Endodermal cell (in vitro differentiated cells): ENCODE results near the gene EPS8L3. TPM values are rescaled to one million over a fixed set of nuclear protein-coding genes. Genes with fewer than 3 reads are reported as not detected.

Experiments
- DNase-seq: peaks from one replicate; pipeline ENCODE4 v3.0.0-alpha.2; 2017
- H3K27ac ChIP-seq: 2 replicates; pipeline ENCODE4 v1.5.1; 2013; ENCODE audit warnings: mild to moderate bottlenecking, low read depth, low read length, moderate library complexity
- H3K27me3 ChIP-seq: 2 replicates; pipeline ENCODE4 v1.6.1; 2013; ENCODE audit warnings: mild to moderate bottlenecking, low read length, moderate library complexity; ENCODE audit not compliant: insufficient read depth, control insufficient read depth, poor library complexity, severe bottlenecking
- H3K36me3 ChIP-seq: 2 replicates; pipeline ENCODE4 v1.7.0; 2013; ENCODE audit warnings: mild to moderate bottlenecking, low read length, moderate library complexity; ENCODE audit not compliant: control insufficient read depth, insufficient read depth
- H3K4me1 ChIP-seq: one replicate; pipeline ENCODE4 v1.7.0; 2013; ENCODE audit warnings: low read length; ENCODE audit not compliant: control insufficient read depth, insufficient read depth
- H3K4me3 ChIP-seq: 2 replicates; pipeline ENCODE4 v1.5.1; 2013; ENCODE audit warnings: mild to moderate bottlenecking, low read length, moderate library complexity
- H3K9ac ChIP-seq: 2 replicates; pipeline ENCODE4 v1.6.1; 2013; ENCODE audit warnings: mild to moderate bottlenecking, low read length, moderate library complexity; ENCODE audit not compliant: poor library complexity, severe bottlenecking; ENCODE audit errors: extremely low read depth
- H3K9me3 ChIP-seq: 2 replicates; pipeline ENCODE4 v1.6.1; 2013; ENCODE audit warnings: mild to moderate bottlenecking, low read length, moderate library complexity; ENCODE audit not compliant: control insufficient read depth
- H3K27ac Mint-ChIP-seq: 2 replicates; pipeline ENCODE4 v1.8.0; 2020; ENCODE audit warnings: mixed read lengths
- H3K27me3 Mint-ChIP-seq: 2 replicates; pipeline ENCODE4 v1.8.0; 2021; ENCODE audit warnings: mild to moderate bottlenecking, mixed read lengths; ENCODE audit not compliant: insufficient read depth
- H3K36me3 Mint-ChIP-seq: 2 replicates; pipeline ENCODE4 v1.8.0; 2020; ENCODE audit warnings: low read depth, mixed read lengths
- H3K4me1 Mint-ChIP-seq: 2 replicates; pipeline ENCODE4 v1.8.0; 2020; ENCODE audit warnings: mixed read lengths
- H3K4me3 Mint-ChIP-seq: 2 replicates; pipeline ENCODE4 v1.8.0; 2020; ENCODE audit warnings: mild to moderate bottlenecking, moderate library complexity, mixed read lengths
- H3K9me3 Mint-ChIP-seq: 2 replicates; pipeline ENCODE4 v1.8.0; 2020; ENCODE audit warnings: mild to moderate bottlenecking, mixed read lengths
- CTCF ChIP-seq: fragments of 200-600 bp; sonication (generic); conservative IDR thresholded peaks from 2 replicates; pipeline ENCODE4 v1.5.0; 2021; ENCODE audit warnings: antibody characterized with exemption, mild to moderate bottlenecking
- WGBS, 2 experiments: methylation state at CpG; one replicate each; pipeline versions ENCODE4 v1.1.5 to v1.1.7; 2013; ENCODE audit warnings: missing lambda C conversion rate in 2 of 2, mixed read lengths in 1 of 2; ENCODE audit not compliant: insufficient coverage in 1 of 2, insufficient read length in 1 of 2; 5-methylcytosine and 5-hydroxymethylcytosine counted together
- total RNA-seq, 2 donors: library from RNA; stranded (reverse); fragmentation: NEBNext Ultra II Directional in 1 of 2; extraction: Animal tissue kit (Norgen Biotek cat#: 25700) in 1 of 2; gene quantifications; 2 replicates in 1 of 2; 3 replicates in 1 of 2; pipeline ENCODE4 v1.2.1, GENCODE V29; 2021

EPS8L3 gene
- total RNA-seq, 2 donors from 2014 or later = not detected

- no peak for DNase-seq
- H3K4me3 Mint-ChIP-seq = no peak overlapping the region
- H3K9me3 Mint-ChIP-seq = peaks cover 1% of the 10 kb centered on the region
- H3K36me3 Mint-ChIP-seq = no peaks in the 10 kb centered on the region
- H3K4me1 ChIP-seq = no peaks in the 10 kb centered on the region
- TF ChIP-seq CTCF = no peak
- no peak overlapping the region for H3K4me3 ChIP-seq
- H3K9me3 ChIP-seq = peaks cover 8% of the 10 kb centered on the region
- no peak overlapping the region for H3K9ac ChIP-seq
- H3K27me3 Mint-ChIP-seq = peaks cover 5% of the 10 kb centered on the region
- no peak overlapping the region for H3K27ac ChIP-seq
- no peak overlapping the region for H3K27ac Mint-ChIP-seq
- no peaks in the 10 kb centered on the region for H3K27me3 ChIP-seq
- no peaks in the 10 kb centered on the region for H3K36me3 ChIP-seq
- peaks cover 3% of the 10 kb centered on the region for H3K4me1 Mint-ChIP-seq
- 89 to 93% methylated on average over 3 to 5 of the region's 5 CpGs for WGBS, 2 experiments
Measured at GRCh38 chr1:109717729-109718128, 46.0 kb downstream of the EPS8L3 start.

GRCh38 chr1:109716570-109717090 lies 47.1 kb downstream of the EPS8L3 start:
- no peak for TF ChIP-seq CTCF
- Histone ChIP-seq H3K9ac (no peak overlapping the region), H3K4me3 (no peak overlapping the region), H3K27ac (no peak overlapping the region), H3K36me3 (no peaks in the 10 kb centered on the region), H3K4me1 (no peaks in the 10 kb centered on the region), H3K27me3 (no peaks in the 10 kb centered on the region), H3K9me3 (peaks cover 2% of the 10 kb centered on the region)
- Mint-ChIP-seq H3K36me3 (no peaks in the 10 kb centered on the region), H3K9me3 (peaks cover 1% of the 10 kb centered on the region), H3K27me3 (peaks cover 5% of the 10 kb centered on the region), H3K4me3 (no peak overlapping the region), H3K27ac (no peak overlapping the region), H3K4me1 (peaks cover 3% of the 10 kb centered on the region)
- no peak for DNase-seq
- 82 to 87% methylated on average over 3 of the region's 3 CpGs for whole genome bisulfite sequencing, 2 experiments

- Mint-ChIP-seq H3K36me3 (no peaks in the 10 kb centered on the region), H3K9me3 (no peaks in the 10 kb centered on the region), H3K27ac (no peak overlapping the region), H3K27me3 (peaks cover 5% of the 10 kb centered on the region), H3K4me1 (peaks cover 2% of the 10 kb centered on the region), H3K4me3 (no peak overlapping the region)
- Histone ChIP-seq H3K4me3 (no peak overlapping the region), H3K27me3 (no peaks in the 10 kb centered on the region), H3K9me3 (no peaks in the 10 kb centered on the region), H3K4me1 (no peaks in the 10 kb centered on the region), H3K27ac (no peak overlapping the region), H3K36me3 (no peaks in the 10 kb centered on the region), H3K9ac (no peak overlapping the region)
- no peak for TF ChIP-seq CTCF
- no peak for DNase-seq
- WGBS, 2 experiments = 86% methylated on average over 3 of the region's 3 CpGs; no CpG with 5 or more reads in 1 of the 2 experiments
Measured at GRCh38 chr1:109716121-109716520, 47.6 kb downstream of the EPS8L3 start.
